Brain microvascular endothelial cell (primary cell): ENCODE data around the gene WDFY1.

Source experiments
- DNase-seq: peaks from one replicate; pipeline ENCODE4 v3.0.0-alpha.2; 2020
- H3K27ac ChIP-seq: fragments of 250-450 bp; sonication (Bioruptor Pico); 2 replicates; pipeline ENCODE4 v1.5.1; 2020; ENCODE audit warnings: mild to moderate bottlenecking, moderate library complexity
- H3K27me3 ChIP-seq: fragments of 250-450 bp; sonication (Bioruptor Pico); replicated peaks from 2 replicates; pipeline ENCODE4 v1.5.1; 2020; ENCODE audit warnings: mild to moderate bottlenecking
- H3K36me3 ChIP-seq: fragments of 250-450 bp; sonication (Bioruptor Pico); replicated peaks from 2 replicates; pipeline ENCODE4 v1.5.1; 2020; ENCODE audit warnings: mild to moderate bottlenecking
- H3K4me3 ChIP-seq: 2 replicates; pipeline ENCODE4 v1.5.1; 2011; ENCODE audit warnings: low read depth, mild to moderate bottlenecking, control low read depth, low read length, moderate library complexity
- CTCF ChIP-seq: IDR thresholded peaks from 2 replicates; pipeline ENCODE4 v1.5.1; 2011; ENCODE audit warnings: low read depth, mild to moderate bottlenecking, moderate library complexity, low read length, control low read depth, inconsistent platforms; ENCODE audit errors: missing control alignments
- in situ Hi-C: cut with HindIII; loops from 2 replicates; pipeline ENCODE4 v1.10.0; 2017; ENCODE audit warnings: low sequenced_read_pairs, low pct_ligation_motif_present

WDFY1 gene

GRCh38 chr2:223937535-223937934, 7.6 kb downstream of the WDFY1 start:
- no peaks in the 10 kb centered on the region for H3K36me3 ChIP-seq
- no peak overlapping the region for H3K4me3 ChIP-seq
- in situ Hi-C loops, result no loop called here
- no peaks in the 10 kb centered on the region for H3K27me3 ChIP-seq
- no peak overlapping the region for H3K27ac ChIP-seq
- DNase-seq, result no peak
- TF ChIP-seq CTCF, result no peak

- H3K27ac ChIP-seq, result no peak overlapping the region
- DNase-seq, result no peak
- no peaks in the 10 kb centered on the region for H3K27me3 ChIP-seq
- H3K36me3 ChIP-seq, result no peaks in the 10 kb centered on the region
- TF ChIP-seq CTCF, result no peak
- in situ Hi-C loops, result no loop called here
- no peak overlapping the region for H3K4me3 ChIP-seq
These were observed 8.2 kb downstream of the WDFY1 start for GRCh38 chr2:223936862-223937326.

GRCh38 chr2:223935459-223936125, 9.5 kb downstream of the WDFY1 start:
- Histone ChIP-seq H3K27ac (no peak overlapping the region), H3K4me3 (no peak overlapping the region), H3K27me3 (no peaks in the 10 kb centered on the region), H3K36me3 (no peaks in the 10 kb centered on the region)
- DNase-seq, result no peak
- in situ Hi-C loops, result no loop called here
- TF ChIP-seq CTCF, result no peak

- DNase-seq, result no peak
- H3K36me3 ChIP-seq, result no peaks in the 10 kb centered on the region
- no peaks in the 10 kb centered on the region for H3K27me3 ChIP-seq
- in situ Hi-C loops, result no loop called here
- no peak for TF ChIP-seq CTCF
- H3K27ac ChIP-seq, result no peak overlapping the region
- H3K4me3 ChIP-seq, result no peak overlapping the region
These were observed 10.3 kb downstream of the WDFY1 start for GRCh38 chr2:223934870-223935269.

- in situ Hi-C loops, result no loop called here
- DNase-seq, result no peak
- Histone ChIP-seq H3K27me3 (no peaks in the 10 kb centered on the region), H3K4me3 (no peak overlapping the region), H3K36me3 (no peaks in the 10 kb centered on the region), H3K27ac (no peak overlapping the region)
- no peak for TF ChIP-seq CTCF
These were observed 12.0 kb downstream of the WDFY1 start for GRCh38 chr2:223932816-223933800.
